Mesenteric fat pad (tissue), 1 donor: ENCODE data around the gene PCBD2. TPM values are rescaled to one million over a fixed set of nuclear protein-coding genes. Genes with fewer than 3 reads are reported as not detected.
"Not testable (repeated sequence)": the region's sequence is repeated elsewhere in the genome, so short reads cannot be mapped to it uniquely, and the experiment has no call there.

Experiments used
- DNase-seq: peaks from one replicate; pipeline ENCODE4 v3.0.0-alpha.2; 2020; ENCODE audit warnings: low spot score
- total RNA-seq: library from RNA; stranded (reverse); fragmentation: NEBNext Ultra II Directional; extraction: Animal tissue kit (Norgen Biotek cat#: 25700); gene quantifications from one replicate; pipeline ENCODE4 v1.2.1, GENCODE V29; 2021
- donor health status: DM: yes; HTN: yes; CAD: no.

Gene PCBD2
- total RNA-seq, 1 donor from 2014 or later = 10.7 TPM

- DNase-seq = peak; percentile 91
Observed at GRCh38 chr5:134905246-134905996, 490 bp downstream of the PCBD2 start.

- no peak for DNase-seq
Observed at GRCh38 chr5:134906811-134907210, 1.9 kb downstream of the PCBD2 start.

- not testable (repeated sequence) for DNase-seq
Observed at GRCh38 chr5:134910752-134911151, 5.8 kb downstream of the PCBD2 start.

- DNase-seq = no peak
Observed at GRCh38 chr5:134911285-134912206, 6.6 kb downstream of the PCBD2 start.

GRCh38 chr5:134913254-134913653 is 8.3 kb downstream of the PCBD2 start:
- no peak for DNase-seq

- DNase-seq = no peak
Observed at GRCh38 chr5:134913795-134914194, 8.9 kb downstream of the PCBD2 start.

- no peak for DNase-seq
Observed at GRCh38 chr5:134917070-134917815, 12.3 kb downstream of the PCBD2 start.

- DNase-seq = no peak
Observed at GRCh38 chr5:134918861-134919260, 13.9 kb downstream of the PCBD2 start.

- DNase-seq = no peak
Observed at GRCh38 chr5:134920848-134921575, 16.1 kb downstream of the PCBD2 start.

GRCh38 chr5:134932508-134932907 is 27.6 kb downstream of the PCBD2 start:
- DNase-seq = no peak

GRCh38 chr5:134934202-134934601 is 29.3 kb downstream of the PCBD2 start:
- no peak for DNase-seq

- DNase-seq = no peak
Observed at GRCh38 chr5:134935711-134936602, 31.0 kb downstream of the PCBD2 start.

- DNase-seq = no peak
Observed at GRCh38 chr5:134937526-134937925, 32.6 kb downstream of the PCBD2 start.

- DNase-seq = no peak
Observed at GRCh38 chr5:134938030-134938429, 33.1 kb downstream of the PCBD2 start.

- DNase-seq = no peak
Observed at GRCh38 chr5:134939500-134939899, 34.6 kb downstream of the PCBD2 start.

- no peak for DNase-seq
Observed at GRCh38 chr5:134943547-134943946, 38.6 kb downstream of the PCBD2 start.

GRCh38 chr5:134944630-134945029 is 39.7 kb downstream of the PCBD2 start:
- DNase-seq = no peak

GRCh38 chr5:134945041-134945440 is 40.1 kb downstream of the PCBD2 start:
- no peak for DNase-seq

- no peak for DNase-seq
Observed at GRCh38 chr5:134948911-134949310, 44.0 kb downstream of the PCBD2 start.

GRCh38 chr5:134949316-134949715 is 44.4 kb downstream of the PCBD2 start:
- DNase-seq = no peak
